Omental fat pad (tissue), 4 donors: ENCODE results near the gene NTN1. TPM values are rescaled to one million over a fixed set of nuclear protein-coding genes. Genes with fewer than 3 reads are reported as not detected.

Experiments used
- ATAC-seq: fragments of 150-250 bp; one replicate; pipeline ENCODE4 v1.9.1; 2016; ENCODE audit warnings: mild to moderate bottlenecking, moderate library complexity; ENCODE audit not compliant: low FRiP score
- DNase-seq: peaks from one replicate; pipeline ENCODE4 v3.0.0-alpha.2; 2019; ENCODE audit warnings: low spot score
- total RNA-seq, 4 donors: library from RNA; depleted of rRNA; stranded (reverse); fragments of >200 nt; gene quantifications; one replicate each; pipeline ENCODE4 v1.1.0, GENCODE V29; 2016
- TF ChIP-seq, protein P1 (sequence below), 3 donors: fragments of 450-650 bp; IDR thresholded peaks; one replicate each; pipeline ENCODE4 v1.5.1; 2016 to 2017; ENCODE audit warnings: antibody characterized with exemption in 3 of 3, mild to moderate bottlenecking in 3 of 3, moderate library complexity in 2 of 3

The NTN1 gene
- total RNA-seq, 4 donors from 2014 or later, result 0.69 to 7.3 (median 2.5) TPM

DNA sequence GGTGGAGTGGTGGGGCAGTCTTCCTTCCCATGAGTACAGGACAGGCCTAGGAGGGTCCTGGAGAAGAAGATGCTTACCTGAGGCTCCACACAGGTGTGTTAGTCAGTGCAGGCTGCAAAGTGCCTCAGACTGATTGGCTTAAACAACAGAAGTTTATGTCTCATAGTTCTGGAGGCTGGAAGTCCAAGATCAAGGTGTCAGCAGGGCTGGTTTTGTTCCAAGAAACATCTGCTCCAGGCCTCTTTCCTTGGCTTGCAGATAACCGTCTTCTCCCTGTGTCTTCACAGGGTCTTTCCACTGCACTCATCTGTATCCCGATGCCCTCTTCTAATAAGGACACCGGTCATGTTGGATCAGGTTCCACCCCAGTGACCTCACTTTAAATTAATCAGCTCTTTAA, 153.0 kb downstream of the NTN1 start:
- TF ChIP-seq, protein P1, sequence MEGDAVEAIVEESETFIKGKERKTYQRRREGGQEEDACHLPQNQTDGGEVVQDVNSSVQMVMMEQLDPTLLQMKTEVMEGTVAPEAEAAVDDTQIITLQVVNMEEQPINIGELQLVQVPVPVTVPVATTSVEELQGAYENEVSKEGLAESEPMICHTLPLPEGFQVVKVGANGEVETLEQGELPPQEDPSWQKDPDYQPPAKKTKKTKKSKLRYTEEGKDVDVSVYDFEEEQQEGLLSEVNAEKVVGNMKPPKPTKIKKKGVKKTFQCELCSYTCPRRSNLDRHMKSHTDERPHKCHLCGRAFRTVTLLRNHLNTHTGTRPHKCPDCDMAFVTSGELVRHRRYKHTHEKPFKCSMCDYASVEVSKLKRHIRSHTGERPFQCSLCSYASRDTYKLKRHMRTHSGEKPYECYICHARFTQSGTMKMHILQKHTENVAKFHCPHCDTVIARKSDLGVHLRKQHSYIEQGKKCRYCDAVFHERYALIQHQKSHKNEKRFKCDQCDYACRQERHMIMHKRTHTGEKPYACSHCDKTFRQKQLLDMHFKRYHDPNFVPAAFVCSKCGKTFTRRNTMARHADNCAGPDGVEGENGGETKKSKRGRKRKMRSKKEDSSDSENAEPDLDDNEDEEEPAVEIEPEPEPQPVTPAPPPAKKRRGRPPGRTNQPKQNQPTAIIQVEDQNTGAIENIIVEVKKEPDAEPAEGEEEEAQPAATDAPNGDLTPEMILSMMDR (IDR thresholded peaks at IDR 0.05), result no peak
- ATAC-seq (no peak), DNase-seq (no peak)

DNA sequence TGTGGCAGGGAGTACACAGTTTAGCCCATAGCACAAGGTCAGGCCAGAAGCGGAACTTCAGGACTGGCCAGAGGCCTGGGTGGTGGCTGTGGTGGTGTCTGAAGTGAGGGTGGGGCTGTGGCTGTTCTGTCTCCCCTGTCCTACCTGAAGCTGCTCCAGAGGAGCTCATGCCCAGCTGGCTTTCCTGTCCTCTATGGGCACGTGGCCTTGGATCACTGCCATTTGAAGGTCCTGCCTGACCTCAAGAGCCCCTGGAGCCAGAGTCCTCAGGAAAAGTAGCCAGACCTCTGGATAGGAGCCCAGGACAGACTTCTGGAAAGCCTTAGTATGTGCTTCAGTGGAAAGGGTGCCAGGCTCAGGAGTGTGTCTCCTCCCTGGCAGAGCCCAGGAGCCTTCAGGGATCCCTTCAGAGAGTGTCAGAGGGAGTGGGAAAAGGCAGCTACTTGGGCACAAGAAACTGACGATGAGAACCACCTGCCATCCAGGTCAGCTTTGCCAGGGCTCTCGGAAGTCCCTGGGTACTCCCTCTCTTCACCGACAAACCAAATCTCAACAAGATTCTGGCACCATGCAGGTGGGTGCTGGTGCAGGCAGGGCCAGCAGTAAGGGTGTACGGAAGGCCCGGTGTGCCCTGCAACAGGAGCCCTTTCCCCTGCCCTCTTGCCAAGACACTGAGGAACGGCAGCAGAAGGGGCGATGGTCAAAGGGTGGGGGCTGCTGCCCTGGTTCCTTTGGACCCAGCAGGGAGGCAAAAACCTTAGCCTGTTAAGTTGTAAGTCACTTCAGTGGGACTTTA, 153.7 kb downstream of the NTN1 start:
- no peak for DNase-seq
- no peak for ATAC-seq
- TF ChIP-seq, protein P1 (IDR thresholded peaks at IDR 0.05), result no peak

DNA sequence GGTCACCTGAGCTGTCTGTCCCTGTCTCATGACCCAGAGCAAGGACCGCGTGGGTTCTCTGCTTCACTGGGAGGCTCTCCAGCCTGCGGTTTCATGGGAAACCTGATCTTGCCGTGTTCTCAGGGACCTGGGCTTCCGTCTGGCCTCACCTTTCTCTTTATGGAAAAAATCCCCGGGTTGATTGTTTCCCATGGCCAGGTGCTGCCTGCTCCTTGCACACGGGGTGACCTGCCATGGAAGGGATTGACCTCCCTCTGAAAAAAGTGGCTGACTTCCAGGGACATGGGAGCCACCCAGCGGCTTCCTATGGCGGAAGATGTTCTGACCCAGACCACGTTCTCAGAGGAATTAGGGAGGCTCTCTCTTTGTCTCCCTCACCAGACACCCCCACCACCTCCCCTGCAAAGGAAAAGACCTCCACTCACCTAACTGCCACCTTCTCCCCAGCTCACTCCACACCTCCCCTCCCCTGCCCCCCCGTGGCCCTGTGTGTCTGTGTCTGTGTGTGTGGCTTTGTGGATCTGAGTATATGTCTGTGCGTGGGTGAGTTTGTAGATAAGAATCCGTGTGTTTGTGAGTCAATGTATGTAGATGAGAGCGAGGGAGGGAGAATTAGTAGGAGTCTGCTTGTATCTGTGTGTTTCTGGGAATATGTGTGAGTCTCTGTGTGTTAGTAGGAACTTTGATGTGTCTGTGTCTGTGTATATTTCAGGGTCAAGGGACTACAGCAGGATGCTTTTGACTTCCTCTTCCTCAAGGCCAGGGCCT, 154.6 kb downstream of the NTN1 start:
- DNase-seq, result no peak
- no peak for ATAC-seq
- TF ChIP-seq, protein P1 (IDR thresholded peaks at IDR 0.05), result no peak

DNA sequence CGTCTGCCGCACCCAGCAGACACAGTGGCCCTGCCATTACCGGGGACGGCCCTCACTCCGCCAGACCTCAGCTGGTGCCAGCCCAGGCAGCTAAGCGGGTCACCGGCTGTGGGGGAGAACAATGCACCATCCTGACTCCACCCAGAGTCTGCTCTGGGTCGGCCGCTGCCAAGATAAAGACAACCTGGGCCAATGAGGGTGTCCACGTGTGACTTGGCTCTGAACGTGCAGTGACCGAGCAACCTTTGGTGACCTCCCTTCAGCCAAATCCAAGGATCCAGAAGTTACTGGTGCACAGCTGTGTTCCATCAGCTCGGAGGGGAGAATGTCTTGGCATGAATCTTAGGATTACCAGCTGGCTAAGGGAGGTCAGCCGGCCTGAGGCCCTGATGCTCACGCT, 155.9 kb downstream of the NTN1 start:
- TF ChIP-seq, protein P1 (IDR thresholded peaks at IDR 0.05), result no peak
- ATAC-seq (no peak), DNase-seq (no peak)

DNA sequence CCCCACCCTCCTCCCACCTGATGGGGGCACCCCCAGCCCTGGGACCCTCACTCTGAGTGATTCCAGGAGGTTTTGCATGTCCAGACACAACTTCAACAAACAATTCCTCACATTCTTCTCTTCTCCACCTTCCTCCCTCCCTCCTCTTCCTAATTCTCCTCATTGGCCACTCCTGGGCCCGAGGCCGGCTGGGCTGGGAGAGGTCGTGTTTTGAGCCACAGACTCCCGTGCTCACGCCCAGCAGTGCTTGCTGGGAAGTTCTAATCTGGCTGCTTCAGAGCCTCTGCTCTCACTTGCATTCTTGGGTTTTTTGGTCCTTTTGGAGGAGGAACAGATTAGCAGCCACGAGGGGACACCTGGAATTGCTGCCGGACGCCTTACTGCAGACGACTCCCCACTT, 157.0 kb downstream of the NTN1 start:
- ATAC-seq (no peak), DNase-seq (no peak)
- TF ChIP-seq, protein P1 (IDR thresholded peaks at IDR 0.05), result no peak

DNA sequence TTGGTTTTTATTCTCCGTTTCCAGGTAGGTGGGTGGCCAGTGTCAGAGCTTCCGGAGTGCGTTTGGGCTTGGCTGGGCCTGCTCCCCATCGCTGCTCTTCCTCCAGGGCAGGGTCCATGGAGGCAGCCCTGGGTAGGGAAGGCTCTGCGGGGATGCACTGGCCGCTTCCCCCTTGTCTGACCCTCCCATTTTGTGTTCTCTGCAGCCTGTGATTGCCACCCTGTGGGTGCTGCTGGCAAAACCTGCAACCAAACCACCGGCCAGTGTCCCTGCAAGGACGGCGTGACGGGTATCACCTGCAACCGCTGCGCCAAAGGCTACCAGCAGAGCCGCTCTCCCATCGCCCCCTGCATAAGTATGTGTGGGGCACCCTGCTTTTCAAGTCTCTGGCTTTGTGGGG, 158.3 kb downstream of the NTN1 start:
- ATAC-seq, result no peak
- no peak for DNase-seq
- TF ChIP-seq, protein P1 (IDR thresholded peaks at IDR 0.05), result no peak
